OCI-LY1 (cell line): ENCODE results near the gene TOX2.

ENCODE experiments used
- CTCF ChIP-seq: fragments of 200-600 bp; sonication (generic), shearing (Covaris generic); IDR thresholded peaks from 2 replicates; pipeline ENCODE4 v1.5.1; 2017; ENCODE audit warnings: mild to moderate bottlenecking, antibody characterized with exemption, low read length, moderate library complexity, mixed read lengths
- EZH2 ChIP-seq: fragments of 200-600 bp; sonication (generic), shearing (Covaris generic); IDR thresholded peaks from 2 replicates; pipeline ENCODE4 v1.8.0; 2017; ENCODE audit warnings: borderline replicate concordance, mixed run types, mild to moderate bottlenecking, antibody characterized with exemption, low read length, moderate library complexity, mixed read lengths

- TF ChIP-seq EZH2 (no peak), CTCF (no peak)
Observed at GRCh38 chr20:43953919-43954592, 39.4 kb downstream of the TOX2 start.
